BE2C (cell line): ENCODE measurements around the gene RPL7A.

Experiments used
- DNase-seq: peaks from one replicate; pipeline ENCODE4 v3.0.0-alpha.2; 2020
- H3K27me3 ChIP-seq: fragments of 250-450 bp; sonication (Bioruptor Pico); 2 replicates; pipeline ENCODE4 v1.5.1; 2020; ENCODE audit warnings: mild to moderate bottlenecking
- H3K36me3 ChIP-seq: fragments of 250-450 bp; sonication (Bioruptor Pico); 2 replicates; pipeline ENCODE4 v1.5.1; 2020; ENCODE audit warnings: mild to moderate bottlenecking
- H3K4me1 ChIP-seq: fragments of 250-450 bp; sonication (Bioruptor Pico); 2 replicates; pipeline ENCODE4 v1.5.1; 2020
- H3K4me3 ChIP-seq: 2 replicates; pipeline ENCODE4 v1.5.1; 2011; ENCODE audit warnings: low read depth, low read length
- H3K9me3 ChIP-seq: fragments of 250-450 bp; sonication (Bioruptor Pico); 2 replicates; pipeline ENCODE4 v1.5.1; 2020
- CTCF ChIP-seq: IDR thresholded peaks from 2 replicates; pipeline ENCODE4 v1.5.1; 2012; ENCODE audit warnings: mild to moderate bottlenecking, low read depth, low read length

The RPL7A gene

GRCh38 chr9:133304477-133305377 lies 43.3 kb upstream of the RPL7A start:
- no peaks in the 10 kb centered on the region; the same call in 1 of the 2 replicates for H3K27me3 ChIP-seq
- no peaks in the 10 kb centered on the region for H3K4me1 ChIP-seq
- H3K4me3 ChIP-seq, result no peak overlapping the region
- no peak for DNase-seq
- no peaks in the 10 kb centered on the region for H3K36me3 ChIP-seq
- no peak for TF ChIP-seq CTCF
- no peaks in the 10 kb centered on the region for H3K9me3 ChIP-seq

- H3K4me3 ChIP-seq, result no peak overlapping the region
- no peak for TF ChIP-seq CTCF
- no peaks in the 10 kb centered on the region for H3K9me3 ChIP-seq
- no peaks in the 10 kb centered on the region for H3K4me1 ChIP-seq
- no peaks in the 10 kb centered on the region for H3K36me3 ChIP-seq
- DNase-seq, result no peak
- H3K27me3 ChIP-seq, result no peaks in the 10 kb centered on the region; the same call in 1 of the 2 replicates
These were observed 42.3 kb upstream of the RPL7A start for GRCh38 chr9:133305731-133306130.

GRCh38 chr9:133306242-133307204 lies 41.5 kb upstream of the RPL7A start:
- no peak for DNase-seq
- Histone ChIP-seq H3K9me3 (no peaks in the 10 kb centered on the region), H3K27me3 (no peaks in the 10 kb centered on the region; the same call in 1 of the 2 replicates), H3K36me3 (no peaks in the 10 kb centered on the region), H3K4me1 (no peaks in the 10 kb centered on the region), H3K4me3 (no peak overlapping the region)
- no peak for TF ChIP-seq CTCF

GRCh38 chr9:133307301-133307700 lies 40.7 kb upstream of the RPL7A start:
- Histone ChIP-seq H3K36me3 (no peaks in the 10 kb centered on the region), H3K4me1 (no peaks in the 10 kb centered on the region), H3K9me3 (no peaks in the 10 kb centered on the region), H3K4me3 (no peak overlapping the region), H3K27me3 (no peaks in the 10 kb centered on the region; the same call in 1 of the 2 replicates)
- no peak for TF ChIP-seq CTCF
- DNase-seq, result no peak

- no peaks in the 10 kb centered on the region for H3K4me1 ChIP-seq
- no peaks in the 10 kb centered on the region; the same call in 1 of the 2 replicates for H3K27me3 ChIP-seq
- no peak overlapping the region for H3K4me3 ChIP-seq
- TF ChIP-seq CTCF, result no peak
- no peaks in the 10 kb centered on the region for H3K36me3 ChIP-seq
- DNase-seq, result no peak
- H3K9me3 ChIP-seq, result no peaks in the 10 kb centered on the region
These were observed 38.4 kb upstream of the RPL7A start for GRCh38 chr9:133309608-133310007.
